ENCODE measurements around the gene ANO9.

Gene ANO9, protein sequence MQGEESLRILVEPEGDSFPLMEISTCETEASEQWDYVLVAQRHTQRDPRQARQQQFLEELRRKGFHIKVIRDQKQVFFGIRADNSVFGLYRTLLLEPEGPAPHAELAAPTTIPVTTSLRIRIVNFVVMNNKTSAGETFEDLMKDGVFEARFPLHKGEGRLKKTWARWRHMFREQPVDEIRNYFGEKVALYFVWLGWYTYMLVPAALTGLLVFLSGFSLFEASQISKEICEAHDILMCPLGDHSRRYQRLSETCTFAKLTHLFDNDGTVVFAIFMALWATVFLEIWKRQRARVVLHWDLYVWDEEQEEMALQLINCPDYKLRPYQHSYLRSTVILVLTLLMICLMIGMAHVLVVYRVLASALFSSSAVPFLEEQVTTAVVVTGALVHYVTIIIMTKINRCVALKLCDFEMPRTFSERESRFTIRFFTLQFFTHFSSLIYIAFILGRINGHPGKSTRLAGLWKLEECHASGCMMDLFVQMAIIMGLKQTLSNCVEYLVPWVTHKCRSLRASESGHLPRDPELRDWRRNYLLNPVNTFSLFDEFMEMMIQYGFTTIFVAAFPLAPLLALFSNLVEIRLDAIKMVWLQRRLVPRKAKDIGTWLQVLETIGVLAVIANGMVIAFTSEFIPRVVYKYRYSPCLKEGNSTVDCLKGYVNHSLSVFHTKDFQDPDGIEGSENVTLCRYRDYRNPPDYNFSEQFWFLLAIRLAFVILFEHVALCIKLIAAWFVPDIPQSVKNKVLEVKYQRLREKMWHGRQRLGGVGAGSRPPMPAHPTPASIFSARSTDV

GRCh38 chr11:441418-442274 is at the start of gene ANO9:
ANO9 (minus strand) TSS chr11:442011; CDS start chr11:441926, 85 bp downstream.
- no peaks in the 10 kb centered on the region for H3K36me3 ChIP-seq (ENCODE audit: control insufficient read depth, low read depth, low read length)
- peak within 1 kb of the TSS; percentile 45 for H3K9ac ChIP-seq (ENCODE audit: low read length)
- H3K4me1 ChIP-seq (ENCODE audit: control insufficient read depth, low read depth, low read length) = no peaks in the 10 kb centered on the region
- H3K9me3 ChIP-seq (ENCODE audit: control insufficient read depth, low read depth, low read length) = no peaks in the 10 kb centered on the region
- H3K27ac ChIP-seq (ENCODE audit: low read length) = no peak within 1 kb of the TSS
- H3K27me3 ChIP-seq (ENCODE audit: control insufficient read depth, insufficient read depth, low read length) = no peaks in the 10 kb centered on the region
- peak within 1 kb of the TSS; percentile 44 for H3K4me3 ChIP-seq (ENCODE audit: low read length)

GRCh38 chr11:491358-491757 is 49.5 kb upstream of the ANO9 start:
- Histone ChIP-seq H3K36me3 (ENCODE audit: control insufficient read depth, low read depth, low read length) (peaks cover 9% of the 10 kb centered on the region), H3K4me1 (ENCODE audit: control insufficient read depth, low read depth, low read length) (no peaks in the 10 kb centered on the region), H3K9ac (ENCODE audit: low read length) (no peak overlapping the region), H3K27me3 (ENCODE audit: control insufficient read depth, insufficient read depth, low read length) (no peaks in the 10 kb centered on the region), H3K27ac (ENCODE audit: low read length) (no peak overlapping the region), H3K9me3 (ENCODE audit: control insufficient read depth, low read depth, low read length) (no peaks in the 10 kb centered on the region), H3K4me3 (ENCODE audit: low read length) (no peak overlapping the region)

- H3K9me3 ChIP-seq (ENCODE audit: control insufficient read depth, low read depth, low read length) = no peaks in the 10 kb centered on the region
- no peaks in the 10 kb centered on the region for H3K4me1 ChIP-seq (ENCODE audit: control insufficient read depth, low read depth, low read length)
- H3K9ac ChIP-seq (ENCODE audit: low read length) = no peak overlapping the region
- no peak overlapping the region for H3K27ac ChIP-seq (ENCODE audit: low read length)
- no peak overlapping the region for H3K4me3 ChIP-seq (ENCODE audit: low read length)
- H3K27me3 ChIP-seq (ENCODE audit: control insufficient read depth, insufficient read depth, low read length) = no peaks in the 10 kb centered on the region
- H3K36me3 ChIP-seq (ENCODE audit: control insufficient read depth, low read depth, low read length) = peaks cover 9% of the 10 kb centered on the region
Observed at GRCh38 chr11:490930-491260, 49.1 kb upstream of the ANO9 start.

DNA sequence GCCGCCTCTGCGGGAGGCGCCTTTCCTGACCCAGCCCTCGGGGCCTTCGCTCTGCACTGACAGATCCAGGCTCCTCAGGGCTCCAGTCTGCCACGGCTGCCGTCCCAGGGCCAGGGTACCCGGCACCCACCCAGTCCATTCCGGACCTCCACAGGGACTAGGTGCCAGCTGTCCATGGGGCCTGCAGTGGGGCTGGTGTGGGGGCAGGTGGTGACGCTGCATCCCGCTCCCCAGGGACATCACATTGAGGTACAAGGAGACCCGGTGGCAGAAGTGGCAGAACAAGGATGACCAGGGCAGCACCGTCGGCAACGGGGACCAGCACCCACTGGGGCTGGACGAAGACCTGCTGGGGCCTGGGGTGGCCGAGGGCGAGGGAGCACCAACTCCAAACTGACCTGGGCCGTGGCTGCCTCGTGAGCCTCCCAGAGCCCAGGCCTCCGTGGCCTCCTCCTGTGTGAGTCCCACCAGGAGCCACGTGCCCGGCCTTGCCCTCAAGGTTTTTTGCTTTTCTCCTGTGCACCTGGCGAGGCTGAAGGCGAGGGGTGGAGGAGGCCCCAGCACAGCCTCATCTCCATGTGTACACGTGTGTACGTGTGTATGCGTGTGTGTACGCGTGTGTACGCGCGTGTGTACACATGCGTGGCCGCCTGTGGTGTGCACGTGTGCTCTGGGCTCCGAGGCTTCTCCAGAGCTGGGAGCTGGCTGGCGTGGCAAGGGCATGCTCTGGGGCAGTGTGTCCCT is 48.5 kb upstream of the ANO9 start:
- Histone ChIP-seq H3K27me3 (ENCODE audit: control insufficient read depth, insufficient read depth, low read length) (no peaks in the 10 kb centered on the region), H3K9ac (ENCODE audit: low read length) (no peak overlapping the region), H3K4me1 (ENCODE audit: control insufficient read depth, low read depth, low read length) (no peaks in the 10 kb centered on the region), H3K4me3 (ENCODE audit: low read length) (no peak overlapping the region), H3K36me3 (ENCODE audit: control insufficient read depth, low read depth, low read length) (peaks cover 9% of the 10 kb centered on the region), H3K9me3 (ENCODE audit: control insufficient read depth, low read depth, low read length) (no peaks in the 10 kb centered on the region), H3K27ac (ENCODE audit: low read length) (no peak overlapping the region)

DNA sequence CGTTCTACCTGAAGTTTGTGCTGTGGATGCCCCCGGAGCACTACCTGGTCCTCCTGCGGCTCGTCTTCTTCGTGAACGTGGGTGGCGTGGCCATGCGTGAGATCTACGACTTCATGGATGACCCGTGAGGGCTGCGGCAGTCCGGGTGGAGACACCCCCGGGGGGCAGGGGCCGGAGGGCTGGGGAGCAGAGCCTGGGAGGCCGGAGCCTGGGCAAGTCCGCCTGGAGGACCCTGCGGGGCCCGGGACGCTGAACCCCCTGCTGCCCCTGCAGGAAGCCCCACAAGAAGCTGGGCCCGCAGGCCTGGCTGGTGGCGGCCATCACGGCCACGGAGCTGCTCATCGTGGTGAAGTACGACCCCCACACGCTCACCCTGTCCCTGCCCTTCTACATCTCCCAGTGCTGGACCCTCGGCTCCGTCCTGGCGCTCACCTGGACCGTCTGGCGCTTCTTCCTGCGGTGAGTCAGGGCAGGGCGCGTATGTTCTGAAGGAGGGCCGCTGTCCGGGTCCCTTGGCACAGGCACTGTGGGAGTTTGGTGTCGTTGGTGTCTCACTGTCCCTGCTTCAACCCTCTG is 47.9 kb upstream of the ANO9 start:
- H3K27me3 ChIP-seq (ENCODE audit: control insufficient read depth, insufficient read depth, low read length) = no peaks in the 10 kb centered on the region
- H3K9me3 ChIP-seq (ENCODE audit: control insufficient read depth, low read depth, low read length) = no peaks in the 10 kb centered on the region
- peaks cover 9% of the 10 kb centered on the region for H3K36me3 ChIP-seq (ENCODE audit: control insufficient read depth, low read depth, low read length)
- H3K27ac ChIP-seq (ENCODE audit: low read length) = no peak overlapping the region
- H3K9ac ChIP-seq (ENCODE audit: low read length) = no peak overlapping the region
- no peak overlapping the region for H3K4me3 ChIP-seq (ENCODE audit: low read length)
- no peaks in the 10 kb centered on the region for H3K4me1 ChIP-seq (ENCODE audit: control insufficient read depth, low read depth, low read length)

DNA sequence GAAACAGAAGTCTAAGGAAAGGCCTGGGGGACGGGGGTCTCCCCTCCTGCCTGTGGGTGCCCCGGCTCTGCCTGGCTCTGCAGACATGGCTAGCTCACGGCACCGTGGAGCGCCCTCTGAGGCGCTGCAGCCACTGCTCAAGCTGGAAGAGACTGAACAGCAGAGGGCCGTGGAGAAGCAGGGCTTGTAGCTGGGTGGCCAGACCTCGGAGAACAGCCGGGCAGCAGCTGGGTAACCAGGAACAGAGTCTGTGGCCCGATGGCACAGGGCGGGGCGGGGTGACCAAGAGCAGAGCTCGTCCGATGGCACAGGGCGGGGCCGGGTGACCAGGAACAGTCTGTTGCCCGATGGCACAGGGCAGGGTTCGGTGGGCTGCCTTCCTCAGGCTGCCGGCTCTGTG is 47.2 kb upstream of the ANO9 start:
- Histone ChIP-seq H3K4me3 (ENCODE audit: low read length) (no peak overlapping the region), H3K36me3 (ENCODE audit: control insufficient read depth, low read depth, low read length) (peaks cover 9% of the 10 kb centered on the region), H3K27me3 (ENCODE audit: control insufficient read depth, insufficient read depth, low read length) (no peaks in the 10 kb centered on the region), H3K27ac (ENCODE audit: low read length) (no peak overlapping the region), H3K9ac (ENCODE audit: low read length) (no peak overlapping the region), H3K9me3 (ENCODE audit: control insufficient read depth, low read depth, low read length) (no peaks in the 10 kb centered on the region), H3K4me1 (ENCODE audit: control insufficient read depth, low read depth, low read length) (no peaks in the 10 kb centered on the region)

DNA sequence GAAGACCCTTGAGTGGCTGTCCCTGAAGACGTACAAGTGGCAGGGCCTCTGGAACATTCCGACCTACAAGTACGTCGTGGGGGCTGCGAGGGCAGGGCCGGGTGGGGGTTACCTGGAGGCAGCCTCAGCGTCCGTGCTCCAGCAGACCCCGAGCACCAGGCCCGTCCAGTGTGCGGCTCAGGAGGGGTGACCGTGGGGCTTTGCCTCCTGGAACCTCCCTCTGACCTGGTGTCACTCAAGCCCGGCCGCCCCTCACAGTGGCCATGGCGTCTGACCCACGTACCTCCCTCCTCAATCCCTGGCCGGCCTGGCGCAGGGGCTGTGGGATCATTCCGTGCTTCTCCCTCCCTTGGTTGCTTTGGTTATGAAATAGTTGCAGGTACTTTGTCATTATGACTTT is 46.8 kb upstream of the ANO9 start:
- Histone ChIP-seq H3K9ac (ENCODE audit: low read length) (no peak overlapping the region), H3K27ac (ENCODE audit: low read length) (no peak overlapping the region), H3K27me3 (ENCODE audit: control insufficient read depth, insufficient read depth, low read length) (no peaks in the 10 kb centered on the region), H3K9me3 (ENCODE audit: control insufficient read depth, low read depth, low read length) (no peaks in the 10 kb centered on the region), H3K4me1 (ENCODE audit: control insufficient read depth, low read depth, low read length) (no peaks in the 10 kb centered on the region), H3K36me3 (ENCODE audit: control insufficient read depth, low read depth, low read length) (peaks cover 9% of the 10 kb centered on the region), H3K4me3 (ENCODE audit: low read length) (no peak overlapping the region)

DNA sequence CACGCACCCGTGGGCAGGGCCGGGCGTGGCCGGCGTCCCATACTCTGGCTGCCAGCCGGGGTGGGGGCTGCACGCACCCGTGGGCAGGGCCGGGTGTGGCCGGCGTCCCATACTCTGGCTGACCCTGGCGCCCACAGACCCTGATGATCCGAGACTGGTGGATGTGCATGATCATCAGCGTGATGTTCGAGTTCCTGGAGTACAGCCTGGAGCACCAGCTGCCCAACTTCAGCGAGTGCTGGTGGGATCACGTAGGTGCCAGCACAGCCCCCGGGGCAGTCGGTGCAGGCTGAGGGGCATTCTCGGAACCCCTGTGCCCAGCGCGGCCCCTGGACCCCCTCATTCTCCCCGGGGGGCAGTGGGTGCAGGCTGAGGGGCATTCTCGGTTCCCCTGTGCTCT is 46.3 kb upstream of the ANO9 start:
- H3K9ac ChIP-seq (ENCODE audit: low read length) = no peak overlapping the region
- no peak overlapping the region for H3K4me3 ChIP-seq (ENCODE audit: low read length)
- no peaks in the 10 kb centered on the region for H3K4me1 ChIP-seq (ENCODE audit: control insufficient read depth, low read depth, low read length)
- H3K9me3 ChIP-seq (ENCODE audit: control insufficient read depth, low read depth, low read length) = no peaks in the 10 kb centered on the region
- no peaks in the 10 kb centered on the region for H3K27me3 ChIP-seq (ENCODE audit: control insufficient read depth, insufficient read depth, low read length)
- peaks cover 9% of the 10 kb centered on the region for H3K36me3 ChIP-seq (ENCODE audit: control insufficient read depth, low read depth, low read length)
- no peak overlapping the region for H3K27ac ChIP-seq (ENCODE audit: low read length)

- peaks cover 9% of the 10 kb centered on the region for H3K36me3 ChIP-seq (ENCODE audit: control insufficient read depth, low read depth, low read length)
- H3K27me3 ChIP-seq (ENCODE audit: control insufficient read depth, insufficient read depth, low read length) = no peaks in the 10 kb centered on the region
- H3K4me1 ChIP-seq (ENCODE audit: control insufficient read depth, low read depth, low read length) = no peaks in the 10 kb centered on the region
- no peak overlapping the region for H3K9ac ChIP-seq (ENCODE audit: low read length)
- H3K4me3 ChIP-seq (ENCODE audit: low read length) = no peak overlapping the region
- no peak overlapping the region for H3K27ac ChIP-seq (ENCODE audit: low read length)
- H3K9me3 ChIP-seq (ENCODE audit: control insufficient read depth, low read depth, low read length) = no peaks in the 10 kb centered on the region
Observed at GRCh38 chr11:487571-488021, 45.8 kb upstream of the ANO9 start.

DNA sequence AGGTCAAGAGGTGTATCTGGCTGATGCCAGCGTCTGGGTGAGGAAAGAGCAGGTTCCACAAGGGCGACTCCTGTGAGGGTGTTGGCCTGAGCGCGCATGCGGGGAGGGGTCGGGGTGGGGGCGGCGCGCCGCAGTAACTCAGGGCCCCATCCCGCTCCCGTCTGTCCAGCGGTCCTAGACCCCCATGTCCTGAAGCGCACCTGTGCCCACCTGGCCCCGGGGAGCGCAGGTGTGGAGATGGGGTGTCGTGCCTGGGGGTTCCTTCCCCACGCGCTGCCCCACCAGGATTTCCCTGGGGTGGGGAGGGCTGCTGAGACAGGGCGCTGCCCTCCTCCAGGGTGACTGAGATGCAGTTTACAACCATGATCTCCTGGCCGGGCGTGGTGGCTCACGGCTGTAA is 44.4 kb upstream of the ANO9 start:
- no peak overlapping the region for H3K27ac ChIP-seq (ENCODE audit: low read length)
- peaks cover 9% of the 10 kb centered on the region for H3K36me3 ChIP-seq (ENCODE audit: control insufficient read depth, low read depth, low read length)
- H3K4me1 ChIP-seq (ENCODE audit: control insufficient read depth, low read depth, low read length) = no peaks in the 10 kb centered on the region
- no peaks in the 10 kb centered on the region for H3K27me3 ChIP-seq (ENCODE audit: control insufficient read depth, insufficient read depth, low read length)
- no peak overlapping the region for H3K4me3 ChIP-seq (ENCODE audit: low read length)
- no peak overlapping the region for H3K9ac ChIP-seq (ENCODE audit: low read length)
- no peaks in the 10 kb centered on the region for H3K9me3 ChIP-seq (ENCODE audit: control insufficient read depth, low read depth, low read length)
